Astrocyte of the cerebellum (primary cell): Measurements from ENCODE around the gene KYAT1.

Experiments used
- DNase-seq: peaks from one replicate; pipeline ENCODE4 v3.0.0-alpha.2; 2011; ENCODE audit warnings: low read depth
- H3K4me3 ChIP-seq: 2 replicates; pipeline ENCODE4 v1.5.1; 2011; ENCODE audit warnings: mild to moderate bottlenecking, low read depth, low read length, moderate library complexity
- in situ Hi-C: cut with HindIII; loops from 2 replicates; pipeline ENCODE4 v1.10.0; 2017; ENCODE audit warnings: low sequenced_read_pairs
- TF ChIP-seq, protein P1 (sequence below): IDR thresholded peaks from 2 replicates; pipeline ENCODE4 v1.5.1; 2012; ENCODE audit warnings: low read length, low read depth, moderate library complexity, mild to moderate bottlenecking; ENCODE audit errors: missing control alignments

Gene KYAT1

DNA sequence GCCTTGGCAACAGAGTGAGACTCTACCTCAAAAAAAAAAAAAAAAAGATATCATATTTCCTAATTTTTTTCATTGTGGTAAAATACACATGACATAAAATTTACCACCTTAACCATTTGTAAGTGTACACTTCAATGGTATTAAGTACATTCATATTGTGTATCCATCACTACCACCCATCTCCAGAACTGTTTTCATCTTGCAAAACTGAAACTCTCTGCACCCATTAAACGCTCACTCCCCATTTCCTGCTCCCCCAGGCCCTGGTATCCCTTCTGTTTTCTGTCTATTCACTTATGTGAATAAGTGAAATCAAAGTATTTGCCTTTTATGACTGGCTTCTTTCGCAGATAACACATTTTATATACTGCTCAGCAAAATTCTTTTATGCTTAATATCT is 13.0 kb upstream of the KYAT1 start:
- H3K4me3 ChIP-seq = no peak overlapping the region

GRCh38 chr9:128893354-128893753 is 11.6 kb upstream of the KYAT1 start:
- TF ChIP-seq, protein P1, sequence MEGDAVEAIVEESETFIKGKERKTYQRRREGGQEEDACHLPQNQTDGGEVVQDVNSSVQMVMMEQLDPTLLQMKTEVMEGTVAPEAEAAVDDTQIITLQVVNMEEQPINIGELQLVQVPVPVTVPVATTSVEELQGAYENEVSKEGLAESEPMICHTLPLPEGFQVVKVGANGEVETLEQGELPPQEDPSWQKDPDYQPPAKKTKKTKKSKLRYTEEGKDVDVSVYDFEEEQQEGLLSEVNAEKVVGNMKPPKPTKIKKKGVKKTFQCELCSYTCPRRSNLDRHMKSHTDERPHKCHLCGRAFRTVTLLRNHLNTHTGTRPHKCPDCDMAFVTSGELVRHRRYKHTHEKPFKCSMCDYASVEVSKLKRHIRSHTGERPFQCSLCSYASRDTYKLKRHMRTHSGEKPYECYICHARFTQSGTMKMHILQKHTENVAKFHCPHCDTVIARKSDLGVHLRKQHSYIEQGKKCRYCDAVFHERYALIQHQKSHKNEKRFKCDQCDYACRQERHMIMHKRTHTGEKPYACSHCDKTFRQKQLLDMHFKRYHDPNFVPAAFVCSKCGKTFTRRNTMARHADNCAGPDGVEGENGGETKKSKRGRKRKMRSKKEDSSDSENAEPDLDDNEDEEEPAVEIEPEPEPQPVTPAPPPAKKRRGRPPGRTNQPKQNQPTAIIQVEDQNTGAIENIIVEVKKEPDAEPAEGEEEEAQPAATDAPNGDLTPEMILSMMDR = no peak
- no peak overlapping the region for H3K4me3 ChIP-seq
- no peak for DNase-seq
- in situ Hi-C loops = no loop called here

More for the DNA sequence above, 13.0 kb upstream of the KYAT1 start:
- DNase-seq = no peak
- in situ Hi-C loops = no loop called here
- TF ChIP-seq, protein P1 = no peak

DNA sequence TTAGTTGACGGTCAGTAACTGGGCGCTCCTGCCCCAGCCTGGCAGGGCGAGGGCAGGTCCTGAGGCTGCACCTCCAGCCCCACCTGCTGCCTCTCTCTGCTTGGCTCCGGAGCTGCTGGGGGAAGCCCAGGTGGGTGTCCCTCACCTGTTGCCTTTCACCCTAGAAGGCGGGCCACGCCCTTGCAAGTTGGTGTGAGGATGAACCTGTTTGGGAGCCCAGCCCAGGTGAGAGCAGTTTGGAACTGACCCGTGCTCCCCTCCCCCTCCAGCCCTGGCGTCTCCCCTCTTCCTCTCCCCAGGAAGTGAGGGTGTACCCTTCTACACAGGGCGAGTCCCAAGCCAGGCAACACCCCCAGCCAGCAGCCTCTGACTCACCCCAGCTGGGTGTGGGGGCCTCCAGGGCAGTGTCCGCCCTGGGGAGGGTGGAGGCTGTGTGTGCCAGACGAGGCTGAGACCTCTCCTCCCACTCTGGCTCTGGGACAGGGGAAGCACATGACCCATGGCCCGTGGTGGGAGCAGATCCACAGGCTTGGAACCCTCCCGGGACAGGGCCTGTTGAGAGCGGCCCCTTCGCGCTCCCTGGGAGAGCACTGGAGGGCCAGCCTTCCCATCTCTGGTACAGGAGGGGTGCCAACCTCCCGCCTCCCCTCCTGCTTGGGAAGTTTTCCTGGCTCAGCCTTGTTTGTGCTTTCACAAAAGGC is 10.6 kb upstream of the KYAT1 start:
- DNase-seq = no peak
- TF ChIP-seq, protein P1 = no peak
- in situ Hi-C loops = no loop called here
- H3K4me3 ChIP-seq = no peak overlapping the region

DNA sequence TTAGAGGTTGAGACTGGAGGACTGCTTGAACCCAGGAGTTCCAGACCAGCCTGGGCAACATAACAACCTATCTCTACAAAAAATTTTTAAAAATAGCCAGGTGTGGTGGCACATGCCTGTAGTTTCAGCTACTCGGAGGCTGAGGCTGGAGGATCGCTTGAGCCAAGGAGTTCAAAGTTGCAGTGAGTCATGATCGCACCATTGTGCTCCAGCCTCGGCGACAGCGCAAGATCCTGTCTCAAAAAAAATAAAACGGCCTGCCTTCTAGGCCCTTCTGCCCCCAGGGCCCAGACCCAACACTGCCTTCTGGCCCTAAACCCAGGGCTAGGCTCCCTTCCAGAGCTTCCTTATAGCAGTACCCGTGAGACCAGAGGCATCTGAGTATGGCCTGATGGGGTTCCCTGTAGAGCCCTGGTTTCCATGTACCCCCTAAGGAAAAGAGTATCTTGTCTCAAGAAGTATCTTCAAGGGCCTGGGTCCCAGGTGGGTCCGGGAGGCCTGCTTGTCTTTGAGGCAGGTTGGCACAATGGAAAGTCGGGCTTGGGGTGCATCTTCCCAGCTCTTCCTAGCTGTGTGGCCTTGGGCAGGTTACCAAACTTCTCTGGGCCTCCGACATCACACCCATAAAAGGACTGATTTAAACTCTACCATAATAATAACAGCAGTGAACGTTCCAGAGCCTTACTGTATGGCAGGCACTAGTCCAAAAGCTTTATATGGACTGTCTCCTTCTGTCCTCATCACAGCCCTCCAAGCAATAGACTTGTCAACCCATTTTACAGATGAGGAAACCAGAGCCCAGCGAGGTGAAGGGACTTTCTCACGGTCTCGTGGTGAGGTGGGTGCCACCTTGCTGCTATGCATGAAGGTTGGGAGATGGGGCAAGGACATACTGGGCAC is 9.8 kb upstream of the KYAT1 start:
- DNase-seq = no peak
- TF ChIP-seq, protein P1 = no peak
- in situ Hi-C loops = no loop called here

DNA sequence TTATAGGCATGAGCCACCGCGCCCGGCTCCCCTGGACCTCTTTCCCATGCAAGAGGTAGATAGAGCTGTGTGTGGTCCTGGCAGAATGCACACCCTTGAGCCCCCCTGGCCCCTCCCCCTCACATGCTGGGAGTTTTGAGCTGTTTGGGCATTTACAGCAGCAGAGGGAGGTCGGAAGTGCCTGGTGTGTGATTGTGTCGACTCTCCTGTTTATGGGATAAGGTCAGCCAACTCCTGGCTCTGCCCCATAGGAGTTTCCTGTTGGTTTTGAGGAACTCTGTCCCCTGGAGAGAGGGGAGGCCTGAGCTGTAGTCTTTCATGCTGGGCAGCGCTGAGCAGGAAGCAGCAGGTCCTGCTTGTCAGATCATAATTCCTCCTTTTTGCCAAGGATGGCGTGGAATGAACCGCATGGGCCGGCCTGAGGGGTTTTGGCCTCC is 6.2 kb upstream of the KYAT1 start:
- DNase-seq = peak; percentile 68
- TF ChIP-seq, protein P1 = no peak
- H3K4me3 ChIP-seq = no peak overlapping the region
- in situ Hi-C loops = no loop called here

More for the DNA sequence above, 9.8 kb upstream of the KYAT1 start:
- no peak overlapping the region for H3K4me3 ChIP-seq

GRCh38 chr9:128887049-128887448 is 5.3 kb upstream of the KYAT1 start:
- TF ChIP-seq, protein P1 = no peak
- no peak for DNase-seq
- in situ Hi-C loops = no loop called here
- H3K4me3 ChIP-seq = no peak overlapping the region
